Stimulated activated CD8-positive, alpha-beta memory T cell treated with anti-CD3 and anti-CD28 coated beads, Interleukin-15, amount 100 ng/mL, for 4 hours (primary cell): ENCODE measurements around the gene EXOC4.
"Not testable (repeated sequence)": the region's sequence is repeated elsewhere in the genome, so short reads cannot be mapped to it uniquely, and the experiment has no call there.

ENCODE experiments used
- DNase-seq, 2 donors: peaks; one replicate each; pipeline ENCODE4 v3.0.0-alpha.2; 2020; ENCODE audit warnings: low read depth in 2 of 2

The EXOC4 gene

GRCh38 chr7:133252858-133253518 is at the start of gene EXOC4:
Gene EXOC4, plus strand, starts transcription at chr7:133253078.
- DNase-seq = peak; percentile 73 to 88

- DNase-seq = no peak
Observed at GRCh38 chr7:133203490-133203889, 49.4 kb upstream of the EXOC4 start.

GRCh38 chr7:133207687-133208086 is 45.2 kb upstream of the EXOC4 start:
- DNase-seq = no peak

- DNase-seq = not testable (repeated sequence)
Observed at GRCh38 chr7:133210817-133211216, 42.1 kb upstream of the EXOC4 start.

GRCh38 chr7:133213772-133214171 is 39.1 kb upstream of the EXOC4 start:
- not testable (repeated sequence) for DNase-seq

GRCh38 chr7:133217773-133218172 is 35.1 kb upstream of the EXOC4 start:
- no peak for DNase-seq

- DNase-seq = peak in 1 of 2 donors; percentile 6
Observed at GRCh38 chr7:133230591-133231194, 22.2 kb upstream of the EXOC4 start.

GRCh38 chr7:133233142-133233541 is 19.7 kb upstream of the EXOC4 start:
- no peak for DNase-seq

GRCh38 chr7:133234961-133235875 is 17.7 kb upstream of the EXOC4 start:
- no peak for DNase-seq

GRCh38 chr7:133237545-133237944 is 15.3 kb upstream of the EXOC4 start:
- DNase-seq = no peak

GRCh38 chr7:133240302-133240701 is 12.6 kb upstream of the EXOC4 start:
- no peak for DNase-seq

GRCh38 chr7:133246558-133246957 is 6.3 kb upstream of the EXOC4 start:
- no peak for DNase-seq

- DNase-seq = no peak
Observed at GRCh38 chr7:133248901-133249300, 4.0 kb upstream of the EXOC4 start.

GRCh38 chr7:133252506-133252857 is 396 bp upstream of the EXOC4 start:
- no peak for DNase-seq

- no peak for DNase-seq
Observed at GRCh38 chr7:133253519-133253875, 619 bp downstream of the EXOC4 start.

GRCh38 chr7:133255486-133255885 is 2.6 kb downstream of the EXOC4 start:
- DNase-seq = no peak

GRCh38 chr7:133258174-133258573 is 5.3 kb downstream of the EXOC4 start:
- DNase-seq = no peak

GRCh38 chr7:133265821-133266220 is 12.9 kb downstream of the EXOC4 start:
- no peak for DNase-seq

- DNase-seq = no peak
Observed at GRCh38 chr7:133268355-133268754, 15.5 kb downstream of the EXOC4 start.

GRCh38 chr7:133272336-133272735 is 19.5 kb downstream of the EXOC4 start:
- no peak for DNase-seq

- no peak for DNase-seq
Observed at GRCh38 chr7:133273227-133273626, 20.3 kb downstream of the EXOC4 start.

GRCh38 chr7:133274265-133274664 is 21.4 kb downstream of the EXOC4 start:
- DNase-seq = no peak

- no peak for DNase-seq
Observed at GRCh38 chr7:133275008-133275407, 22.1 kb downstream of the EXOC4 start.
